Epidermal melanocyte (primary cell): Measurements from ENCODE around the gene PLEKHM3.

Experiments
- DNase-seq: peaks from one replicate; pipeline ENCODE4 v3.0.0; 2011; ENCODE audit warnings: low spot score; ENCODE audit not compliant: insufficient read length

PLEKHM3 gene

GRCh38 chr2:207863345-207863744, 162.0 kb downstream of the PLEKHM3 start:
- DNase-seq = no peak

DNA sequence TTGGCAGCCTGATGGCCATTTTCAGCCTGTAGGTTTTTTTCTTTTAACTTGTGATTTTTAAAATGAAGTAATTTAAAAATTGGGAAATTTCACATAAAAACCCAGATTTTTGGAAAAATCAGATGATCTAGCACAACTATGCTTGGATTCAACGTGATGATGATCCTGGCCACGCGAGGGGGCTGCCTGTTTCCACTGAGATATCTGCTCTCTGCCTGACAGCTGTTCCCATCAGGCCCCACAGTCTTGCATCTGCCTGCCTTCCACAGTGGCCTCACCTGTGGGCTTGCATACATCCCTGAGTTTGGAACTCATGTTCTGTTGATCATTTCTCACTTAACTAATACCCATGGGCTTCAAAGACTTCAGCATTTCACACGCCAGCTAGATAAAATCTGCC, 163.5 kb downstream of the PLEKHM3 start:
- DNase-seq = no peak

DNA sequence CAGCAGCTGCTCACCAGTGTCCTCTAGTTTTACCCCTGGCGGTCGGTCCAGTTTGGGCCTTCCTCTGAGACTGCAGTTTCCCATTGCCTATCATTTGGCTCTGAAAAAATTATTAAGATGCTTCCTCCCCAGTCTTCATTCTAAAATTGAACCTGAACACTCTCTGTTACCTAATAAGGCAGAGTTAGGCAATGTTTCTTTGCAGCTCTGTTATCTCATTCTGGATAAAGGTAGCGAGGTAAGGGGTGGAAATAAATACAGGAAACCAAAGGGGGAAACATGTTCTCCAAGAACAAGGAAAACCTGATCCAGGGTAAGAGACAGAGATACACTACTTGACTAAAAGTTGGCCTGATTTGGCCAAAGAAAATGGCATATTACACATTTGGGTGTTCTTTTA, 164.6 kb downstream of the PLEKHM3 start:
- DNase-seq = no peak

GRCh38 chr2:207855591-207855990, 169.7 kb downstream of the PLEKHM3 start:
- DNase-seq = no peak

DNA sequence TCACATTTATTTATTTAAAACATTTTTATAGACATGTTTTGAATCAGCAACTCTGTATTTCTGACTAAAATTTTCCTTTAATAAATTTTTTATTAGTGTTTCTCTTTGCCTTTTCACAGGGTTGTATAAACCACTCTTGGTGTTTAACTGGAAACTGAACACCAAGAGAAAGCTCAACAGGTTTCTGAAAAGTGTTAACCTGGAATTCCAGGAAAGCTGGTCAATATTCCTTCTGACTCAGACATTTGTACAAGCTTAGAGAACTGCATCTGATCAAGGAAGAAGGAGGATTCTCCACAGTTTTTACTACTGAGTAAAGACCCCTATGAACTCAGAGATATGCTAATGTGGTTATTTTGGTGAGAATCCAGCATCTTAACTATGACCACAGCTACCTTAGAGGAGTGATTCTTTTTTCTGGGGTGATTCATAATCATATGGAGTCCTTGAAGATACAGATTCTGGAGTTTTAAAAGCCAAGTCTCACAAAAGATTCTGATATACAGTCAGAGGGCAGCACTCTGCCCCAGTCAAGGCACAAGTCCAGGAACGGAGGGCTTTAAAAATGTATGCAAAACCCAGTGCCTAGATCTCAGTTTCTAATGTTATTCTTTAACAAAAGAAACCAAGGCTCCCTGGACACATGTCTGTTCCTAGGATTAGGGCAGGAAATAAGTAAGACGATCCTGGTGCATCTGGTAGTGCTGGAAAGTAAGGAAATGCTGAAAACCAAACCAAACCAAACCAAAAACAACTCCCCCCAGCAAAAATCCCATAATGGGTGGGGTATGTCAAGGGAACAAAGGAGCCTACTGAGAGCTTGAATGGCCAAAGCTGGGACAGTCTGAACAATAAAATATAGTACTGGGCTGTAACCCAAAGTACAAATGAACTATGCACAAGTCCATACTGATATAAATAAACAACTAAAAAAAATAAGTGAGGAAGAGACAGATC, 170.6 kb downstream of the PLEKHM3 start:
- DNase-seq = no peak

GRCh38 chr2:207852791-207853190, 172.5 kb downstream of the PLEKHM3 start:
- DNase-seq = no peak

GRCh38 chr2:207849443-207849842, 175.9 kb downstream of the PLEKHM3 start:
- no peak for DNase-seq

DNA sequence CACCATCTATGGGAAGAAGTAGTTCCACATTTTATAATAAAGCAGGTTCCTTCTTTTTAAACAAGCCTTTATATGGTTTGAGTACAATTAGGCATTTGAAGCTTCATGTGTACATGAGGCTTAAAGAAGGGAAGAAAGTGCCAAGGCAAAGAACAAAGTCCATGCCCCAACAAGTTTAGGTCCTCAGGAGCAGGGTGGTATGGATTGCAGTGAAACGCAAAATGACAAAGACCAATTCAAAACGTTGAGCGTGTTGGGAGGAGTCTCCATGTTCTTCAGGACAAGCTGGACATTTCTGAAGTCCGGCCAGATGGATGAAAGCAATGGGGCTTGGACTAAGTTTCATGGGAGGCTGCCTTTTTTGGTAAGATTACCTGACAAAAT, 176.8 kb downstream of the PLEKHM3 start:
- DNase-seq = no peak

DNA sequence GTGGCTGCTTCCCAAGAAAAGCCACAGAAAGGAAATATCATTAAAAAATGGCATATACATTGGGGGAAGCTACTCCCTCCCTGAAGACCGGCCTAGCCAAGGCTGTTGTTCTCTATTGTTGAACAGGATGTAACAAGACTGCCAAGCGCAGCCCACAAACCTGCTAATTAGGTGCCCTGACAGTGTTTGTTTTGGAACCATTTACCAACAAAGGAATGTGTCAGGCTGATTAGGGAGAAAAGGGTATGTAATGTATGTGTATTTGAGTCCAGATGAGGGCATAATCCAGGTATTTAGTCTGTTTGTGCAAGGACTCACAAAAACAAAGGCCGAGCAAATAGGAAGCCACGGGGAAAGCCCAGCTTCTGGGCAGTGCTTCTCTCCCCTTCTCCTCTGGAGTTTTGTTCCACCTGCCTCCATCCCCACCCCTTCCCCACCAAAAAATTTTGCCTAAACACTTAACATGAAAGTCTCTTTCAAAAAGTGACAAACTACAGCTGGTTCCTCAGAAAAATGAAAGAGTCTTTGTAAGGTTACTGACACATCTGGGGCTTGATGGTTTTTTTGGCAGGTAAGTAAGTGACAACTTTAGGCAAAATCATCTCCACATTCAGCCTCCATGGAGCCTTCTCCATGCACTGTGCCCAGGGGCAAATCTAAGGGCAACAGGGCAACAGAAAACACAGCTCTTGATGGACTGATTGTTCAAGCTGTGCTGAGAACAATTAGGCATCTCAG, 177.4 kb downstream of the PLEKHM3 start:
- no peak for DNase-seq

DNA sequence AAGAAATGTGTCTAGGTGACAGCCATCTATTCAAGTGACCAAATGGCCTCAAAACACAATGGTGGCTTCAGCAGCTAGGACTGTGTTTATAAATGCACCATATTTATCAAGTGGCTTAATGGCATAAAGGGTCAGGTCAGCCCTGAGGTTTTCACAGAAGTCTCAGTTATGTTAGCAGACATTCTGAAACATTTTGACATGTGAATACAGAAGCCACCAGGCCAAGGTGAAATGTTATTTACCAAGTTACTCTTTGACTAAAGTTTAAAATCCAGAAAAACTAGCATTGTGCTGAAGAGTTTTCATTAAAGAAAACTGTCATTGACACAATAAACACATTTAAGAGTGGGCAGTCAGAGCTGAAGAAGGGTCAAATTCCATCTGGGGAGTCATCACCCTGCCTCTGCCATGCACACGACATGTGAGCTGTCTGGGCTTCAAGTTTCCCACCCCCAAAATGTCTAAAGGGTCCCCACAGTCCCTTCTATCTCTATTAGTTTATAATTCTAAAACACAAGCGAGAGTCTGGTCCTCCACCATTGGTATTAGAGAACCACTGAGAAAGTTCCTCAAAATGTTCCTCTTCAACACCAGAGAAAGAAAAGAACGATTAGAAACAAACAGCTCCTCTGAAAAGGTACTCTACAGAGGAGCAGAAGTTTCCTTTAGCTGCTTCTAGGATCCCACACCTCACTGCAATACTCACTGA, 178.1 kb downstream of the PLEKHM3 start:
- no peak for DNase-seq

DNA sequence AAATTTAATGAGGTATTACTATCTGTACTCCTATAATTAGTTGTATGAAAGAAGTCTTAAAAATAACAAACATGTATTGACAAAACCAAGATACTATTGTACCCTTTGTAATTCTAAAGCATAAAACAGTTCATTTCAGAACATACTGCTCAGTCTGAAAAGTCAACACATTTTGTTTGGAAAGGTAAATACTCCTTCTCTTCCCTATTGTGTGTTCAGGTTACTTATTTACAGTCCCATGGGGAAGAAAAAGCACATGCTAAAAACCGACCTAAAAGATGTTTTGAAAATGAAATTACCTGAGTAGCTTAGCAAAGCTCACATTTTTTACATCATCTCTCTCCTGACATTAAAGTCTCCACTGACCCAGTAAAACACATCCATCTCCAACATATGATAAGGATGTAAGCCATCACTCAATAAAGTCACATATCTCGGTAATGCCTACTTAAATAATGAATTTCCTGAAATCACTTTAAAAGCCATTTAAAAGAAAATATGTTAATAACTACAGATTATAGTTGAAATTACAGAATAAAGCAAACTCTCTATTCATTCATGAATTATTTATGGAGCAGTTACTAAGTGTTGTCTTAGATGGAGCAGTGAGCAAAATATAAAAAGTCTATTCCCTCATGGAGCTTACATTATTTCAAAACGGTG, 180.0 kb downstream of the PLEKHM3 start:
- no peak for DNase-seq

- no peak for DNase-seq
Observed at GRCh38 chr2:207844648-207845047, 180.7 kb downstream of the PLEKHM3 start.

- no peak for DNase-seq
Observed at GRCh38 chr2:207840101-207840500, 185.2 kb downstream of the PLEKHM3 start.

DNA sequence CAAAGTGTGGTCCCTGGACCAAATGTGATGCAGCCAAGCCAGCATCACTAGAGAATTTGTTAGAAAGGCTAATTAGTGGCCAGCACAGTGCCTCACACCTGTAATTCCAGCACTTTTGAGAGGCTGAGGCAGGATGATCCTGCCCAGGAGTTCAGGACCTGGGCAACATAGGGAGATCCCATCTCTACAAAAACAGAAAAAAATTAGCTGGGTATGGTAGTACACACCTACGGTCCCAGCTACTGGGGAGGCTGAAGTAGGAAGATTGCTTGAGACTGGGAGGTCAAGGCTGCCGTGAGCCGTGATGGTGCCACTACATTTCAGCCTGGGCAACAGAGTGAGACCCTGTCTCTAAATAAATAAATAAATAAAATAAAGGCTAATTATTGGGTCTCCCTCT, 185.8 kb downstream of the PLEKHM3 start:
- no peak for DNase-seq

DNA sequence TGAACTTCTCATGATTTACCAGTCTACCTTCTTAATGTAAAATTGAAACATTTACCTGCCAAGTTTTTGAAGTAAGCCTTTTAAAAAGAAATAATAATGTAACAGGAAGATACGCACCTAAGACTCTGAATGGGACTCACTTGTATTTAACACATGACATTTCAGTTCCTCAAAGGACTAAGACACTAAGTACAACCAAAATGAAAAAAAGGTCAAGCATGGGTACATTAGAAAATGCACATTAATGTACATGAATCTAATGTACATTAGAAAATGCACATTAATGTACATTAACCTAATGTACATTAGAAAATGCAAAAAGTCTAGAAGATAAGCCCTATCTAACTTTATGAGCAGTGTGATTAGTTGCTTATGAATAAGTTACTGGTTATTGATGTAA, 186.3 kb downstream of the PLEKHM3 start:
- DNase-seq = no peak

DNA sequence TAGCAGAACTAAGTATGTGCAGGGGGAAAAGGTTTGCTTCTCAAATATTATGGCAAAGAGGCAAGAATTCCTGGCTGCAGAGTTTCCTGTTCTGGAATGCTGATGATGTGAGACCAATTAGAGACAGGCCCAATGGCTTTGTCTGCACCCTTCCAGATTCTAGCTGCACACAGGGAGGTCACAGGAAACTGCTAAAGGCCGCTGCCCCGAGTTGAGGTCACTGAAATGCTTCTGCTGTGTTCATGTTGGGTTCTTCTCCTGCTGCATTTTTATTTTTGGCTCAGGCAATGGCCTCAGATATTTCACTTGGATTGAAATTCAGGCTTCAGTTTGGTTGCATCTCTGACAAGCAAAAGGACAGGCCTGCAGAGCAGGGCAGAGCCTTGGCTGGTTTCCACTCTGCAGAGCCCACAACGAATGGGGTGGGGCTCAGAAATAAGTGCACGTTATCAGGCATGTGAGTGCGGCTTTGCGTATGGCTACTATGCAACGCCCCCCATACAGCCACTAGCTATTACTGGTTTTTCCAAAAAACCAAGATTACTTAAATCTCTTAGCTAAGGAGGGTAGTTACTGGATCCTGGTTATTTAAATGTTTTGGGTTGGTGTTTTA, 188.7 kb downstream of the PLEKHM3 start:
- no peak for DNase-seq

GRCh38 chr2:207835805-207836204, 189.5 kb downstream of the PLEKHM3 start:
- no peak for DNase-seq

- no peak for DNase-seq
Observed at GRCh38 chr2:207833251-207833751, 192.0 kb downstream of the PLEKHM3 start.

DNA sequence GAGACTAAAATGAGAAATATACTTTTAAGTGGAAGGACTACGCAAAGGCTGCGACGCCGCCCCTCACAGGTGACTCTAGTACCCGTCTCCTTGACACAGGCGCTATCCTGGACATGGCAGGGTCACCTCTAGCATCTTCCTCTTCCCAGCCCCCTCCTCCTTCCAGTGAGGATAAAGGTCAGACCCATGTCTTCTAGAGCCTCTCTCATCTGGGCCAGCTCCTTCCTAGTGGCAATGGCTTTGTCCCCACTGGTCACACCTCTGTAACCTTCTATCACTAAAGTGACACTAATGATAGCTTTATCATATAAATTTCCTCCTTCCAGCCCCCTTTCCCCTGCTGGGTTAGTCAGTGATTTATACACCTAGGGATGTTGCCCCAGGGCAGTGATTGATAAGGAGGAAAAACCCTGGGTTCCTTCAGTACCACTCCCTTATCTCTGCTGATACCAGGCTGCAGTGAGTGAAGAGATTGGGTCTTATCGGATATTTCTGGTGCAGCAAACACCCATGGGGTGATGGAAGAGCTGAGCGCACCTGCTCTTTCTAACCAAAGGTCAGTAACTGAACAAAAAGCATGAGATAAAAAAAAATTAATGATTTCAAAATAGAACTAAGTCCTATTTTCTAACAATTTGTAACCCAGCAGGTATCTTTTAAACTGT, 193.6 kb downstream of the PLEKHM3 start:
- no peak for DNase-seq

- no peak for DNase-seq
Observed at GRCh38 chr2:207830778-207831438, 194.4 kb downstream of the PLEKHM3 start.
